GM18870 (cell line): ENCODE results near the gene MAP3K20.
A peak's percentile ranks its signal among the peaks of the same experiment; 100 is the strongest.
"Not testable (repeated sequence)": the region's sequence is repeated elsewhere in the genome, so short reads cannot be mapped to it uniquely, and the experiment has no call there.

Experiments used
- ATAC-seq: cut with Tn5 transposase; IDR thresholded peaks from one replicate; pipeline ENCODE4 v1.9.1; 2021; ENCODE audit warnings: moderate library complexity; ENCODE audit not compliant: unreplicated experiment

MAP3K20 gene

GRCh38 chr2:173075781-173076580 is at the start of gene MAP3K20:
Gene MAP3K20 (plus strand): TSS chr2:173075846. CDS start chr2:173091032, 15,186 bp downstream.
- peak; percentile 42 for ATAC-seq

- no peak for ATAC-seq
Observed at GRCh38 chr2:173026479-173026878, 49.2 kb upstream of the MAP3K20 start.

- peak; percentile 64 for ATAC-seq
Observed at GRCh38 chr2:173027181-173028128, 48.2 kb upstream of the MAP3K20 start.

GRCh38 chr2:173028141-173028540 is 47.5 kb upstream of the MAP3K20 start:
- no peak for ATAC-seq

GRCh38 chr2:173028671-173029070 is 47.0 kb upstream of the MAP3K20 start:
- no peak for ATAC-seq

- ATAC-seq, result no peak
Observed at GRCh38 chr2:173030561-173031490, 44.8 kb upstream of the MAP3K20 start.

- no peak for ATAC-seq
Observed at GRCh38 chr2:173032032-173032431, 43.6 kb upstream of the MAP3K20 start.

GRCh38 chr2:173033084-173033483 is 42.6 kb upstream of the MAP3K20 start:
- ATAC-seq, result no peak

GRCh38 chr2:173034143-173034542 is 41.5 kb upstream of the MAP3K20 start:
- ATAC-seq, result no peak

- no peak for ATAC-seq
Observed at GRCh38 chr2:173037245-173038120, 38.2 kb upstream of the MAP3K20 start.

- ATAC-seq, result not testable (repeated sequence)
Observed at GRCh38 chr2:173038257-173038656, 37.4 kb upstream of the MAP3K20 start.

GRCh38 chr2:173040729-173041128 is 34.9 kb upstream of the MAP3K20 start:
- no peak for ATAC-seq

GRCh38 chr2:173043476-173043875 is 32.2 kb upstream of the MAP3K20 start:
- ATAC-seq, result no peak

GRCh38 chr2:173043897-173044519 is 31.6 kb upstream of the MAP3K20 start:
- no peak for ATAC-seq

- ATAC-seq, result no peak
Observed at GRCh38 chr2:173044686-173045085, 31.0 kb upstream of the MAP3K20 start.

- ATAC-seq, result no peak
Observed at GRCh38 chr2:173045181-173045580, 30.5 kb upstream of the MAP3K20 start.

- no peak for ATAC-seq
Observed at GRCh38 chr2:173048522-173048896, 27.1 kb upstream of the MAP3K20 start.

- peak; percentile 90 for ATAC-seq
Observed at GRCh38 chr2:173048897-173049661, 26.6 kb upstream of the MAP3K20 start.

- ATAC-seq, result no peak
Observed at GRCh38 chr2:173049831-173050230, 25.8 kb upstream of the MAP3K20 start.
